HCT116 (cell line): ENCODE measurements around the gene ST6GALNAC5. TPM values are rescaled to one million over a fixed set of nuclear protein-coding genes. Genes with fewer than 3 reads are reported as not detected.

Source experiments
- ATAC-seq: fragments of 200-7000 bp; cut with Tn5 transposase; 2 replicates; pipeline ENCODE4 v1.9.1; 2020; ENCODE audit warnings: mild to moderate bottlenecking, moderate library complexity
- BruUV-seq: library from RNA; stranded (reverse); fragments of 400-500 nt; replicated peaks from 2 replicates; lab custom pipeline; 2021; lab: Mats Ljungman, UMichigan
- CTCF ChIA-PET: fragments of 300-600 bp; sonication (Branson Sonifier 250); formaldehyde crosslinking; loops from one replicate; lab custom pipeline; 2021; ENCODE audit warnings: antibody characterized with exemption; lab: Charles Lee
- POLR2A ChIA-PET: fragments of 300-600, 350-600 bp; sonication (Branson Sonifier 250); formaldehyde crosslinking; loops from one replicate; lab custom pipeline; 2021; ENCODE audit warnings: antibody characterized with exemption; lab: Charles Lee
- RAD21 ChIA-PET, 2 experiments: fragments of 300-600 bp; sonication (Branson Sonifier 250); formaldehyde crosslinking; loops; one replicate each; lab custom pipeline; 2023; ENCODE audit warnings: low total read pairs in 2 of 2; ENCODE audit not compliant: uncharacterized antibody in 2 of 2, unreplicated experiment in 2 of 2, low non-redundant PET in 1 of 2; lab: Charles Lee
- DNase-seq: peaks from one replicate; pipeline ENCODE4 v3.0.0-alpha.2; 2010; ENCODE audit warnings: low read depth, low spot score
- H2AFZ ChIP-seq: fragments of 200-600 bp; shearing (Covaris generic), sonication (generic); 2 replicates; pipeline ENCODE4 v1.6.1; 2017; ENCODE audit warnings: low read depth, mixed run types, mixed read lengths, antibody characterized with exemption, low read length; ENCODE audit not compliant: poor library complexity, severe bottlenecking
- H3K27ac ChIP-seq: 2 replicates; pipeline ENCODE4 v1.5.1; 2012; ENCODE audit warnings: low read depth, low read length
- H3K27me3 ChIP-seq: fragments of 200-600 bp; sonication (generic); 2 replicates; pipeline ENCODE4 v1.6.1; 2016; ENCODE audit warnings: mixed run types, low read length, mixed read lengths; ENCODE audit not compliant: insufficient read depth
- H3K36me3 ChIP-seq, 2 experiments: fragments of 200-500 bp in 1 of 2; fragments of 200-600 bp in 1 of 2; sonication (Bioruptor generic) in 1 of 2; sonication (generic) in 1 of 2; 2 replicates each; pipeline versions ENCODE4 v1.5.1 to v1.6.1; 2014 to 2016; ENCODE audit warnings: low read length in 2 of 2, inconsistent platforms in 1 of 2, mixed read lengths in 1 of 2, mixed run types in 1 of 2; ENCODE audit not compliant: insufficient read depth in 2 of 2, control insufficient read depth in 1 of 2
- H3K4me1 ChIP-seq, 2 experiments: fragments of 200-600 bp in 1 of 2; sonication (generic) in 1 of 2; 2 replicates each; pipeline versions ENCODE4 v1.5.1 to v1.6.1; 2012 to 2017; ENCODE audit warnings: low read length in 2 of 2, inconsistent platforms in 1 of 2, mild to moderate bottlenecking in 1 of 2, mixed read lengths in 1 of 2, mixed run types in 1 of 2, moderate library complexity in 1 of 2; ENCODE audit not compliant: insufficient read depth in 2 of 2, control insufficient read depth in 1 of 2
- H3K4me2 ChIP-seq: fragments of 200-600 bp; sonication (generic); 2 replicates; pipeline ENCODE4 v1.6.1; 2017; ENCODE audit warnings: mixed run types, low read length, mixed read lengths
- H3K4me3 ChIP-seq, 2 experiments: fragments of 200-600 bp in 1 of 2; sonication (generic) in 1 of 2; replicated peaks in 1 of 2; 2 replicates each; pipeline ENCODE4 v1.5.1; 2011 to 2016; ENCODE audit warnings: low read length in 2 of 2, control low read depth in 1 of 2, low read depth in 1 of 2, mild to moderate bottlenecking in 1 of 2, mixed read lengths in 1 of 2, mixed run types in 1 of 2
- H3K79me2 ChIP-seq: fragments of 200-600 bp; sonication (generic); 2 replicates; pipeline ENCODE4 v1.6.1; 2017; ENCODE audit warnings: mild to moderate bottlenecking, mixed run types, low read length, moderate library complexity, mixed read lengths; ENCODE audit not compliant: insufficient read depth
- H3K9ac ChIP-seq: fragments of 200-600 bp; sonication (generic); 2 replicates; pipeline ENCODE4 v1.6.1; 2016; ENCODE audit warnings: low read length, mixed read lengths
- H3K9me2 ChIP-seq: fragments of 200-600 bp; sonication (generic), shearing (Covaris generic); 2 replicates; pipeline ENCODE4 v1.6.1; 2017; ENCODE audit warnings: mixed run types, mild to moderate bottlenecking, moderate library complexity; ENCODE audit not compliant: insufficient read depth
- H3K9me3 ChIP-seq, 2 experiments: fragments of 200-500 bp in 1 of 2; fragments of 200-600 bp in 1 of 2; sonication (Bioruptor generic) in 1 of 2; sonication (generic) in 1 of 2; 2 replicates each; pipeline ENCODE4 v1.6.1; 2014 to 2017; ENCODE audit warnings: low read length in 2 of 2, mixed read lengths in 2 of 2, inconsistent platforms in 1 of 2, low read depth in 1 of 2, mild to moderate bottlenecking in 1 of 2, mixed run types in 1 of 2, moderate library complexity in 1 of 2; ENCODE audit not compliant: control insufficient read depth in 1 of 2, insufficient read depth in 1 of 2
- H4K20me1 ChIP-seq: fragments of 200-600 bp; sonication (generic), shearing (Covaris generic); 2 replicates; pipeline ENCODE4 v1.6.1; 2017; ENCODE audit warnings: mixed run types, mild to moderate bottlenecking, moderate library complexity; ENCODE audit not compliant: insufficient read depth
- CBX3 ChIP-seq: IDR thresholded peaks from 2 replicates; pipeline ENCODE4 v1.6.1; 2012; ENCODE audit warnings: low read depth
- EGR1 ChIP-seq: IDR thresholded peaks from 2 replicates; pipeline ENCODE4 v1.6.1; 2012; ENCODE audit warnings: low read depth
- ELF1 ChIP-seq: IDR thresholded peaks from 2 replicates; pipeline ENCODE4 v1.6.1; 2012; ENCODE audit warnings: low read depth, borderline replicate concordance
- EZH2phosphoT487 ChIP-seq: fragments of 200-600 bp; IDR thresholded peaks from 2 replicates; pipeline ENCODE4 v1.6.1; 2018; ENCODE audit warnings: antibody characterized with exemption, borderline replicate concordance
- FOSL1 ChIP-seq: IDR thresholded peaks from 2 replicates; pipeline ENCODE4 v1.6.1; 2012; ENCODE audit warnings: low read depth
- JUND ChIP-seq: IDR thresholded peaks from 2 replicates; pipeline ENCODE4 v1.6.1; 2012
- POLR2A ChIP-seq: IDR thresholded peaks from 2 replicates; pipeline ENCODE4 v1.7.0; 2011; ENCODE audit warnings: borderline replicate concordance; ENCODE audit not compliant: insufficient read depth, insufficient read length; ENCODE audit errors: extremely low read depth
- RAD21 ChIP-seq: IDR thresholded peaks from 2 replicates; pipeline ENCODE4 v1.6.1; 2012; ENCODE audit warnings: low read depth, mild to moderate bottlenecking
- SP1 ChIP-seq: IDR thresholded peaks from 2 replicates; pipeline ENCODE4 v1.6.1; 2012; ENCODE audit warnings: low read depth
- TCF7L2 ChIP-seq: IDR thresholded peaks from 2 replicates; pipeline ENCODE4 v1.7.0; 2011; ENCODE audit warnings: borderline replicate concordance, inconsistent platforms; ENCODE audit not compliant: insufficient read depth, insufficient read length; ENCODE audit errors: extremely low read depth
- YY1 ChIP-seq: IDR thresholded peaks from 2 replicates; pipeline ENCODE4 v1.6.1; 2011; ENCODE audit warnings: low read length, low read depth, moderate library complexity, mild to moderate bottlenecking; ENCODE audit not compliant: insufficient replicate concordance; ENCODE audit errors: extremely low read depth
- ZNF274 ChIP-seq: fragments of 200-500 bp; sonication (Bioruptor generic); IDR thresholded peaks from 2 replicates; pipeline ENCODE4 v1.6.1; 2014; ENCODE audit warnings: mild to moderate bottlenecking, low read depth, low read length, inconsistent platforms
- intact Hi-C: fragments of 100-400 bp; cut with micrococcal nuclease; formaldehyde crosslinking; loops from 2 replicates; pipeline ENCODE4 v1.10.0; 2022
- total RNA-seq: library from RNA; stranded (reverse); gene quantifications from one replicate; pipeline ENCODE4 v1.2.1, GENCODE V29; 2021; ENCODE audit not compliant: unreplicated experiment
- TF ChIP-seq, protein P1 (sequence below): IDR thresholded peaks from 2 replicates; pipeline ENCODE4 v1.6.1; 2012
- TF ChIP-seq, protein P2 (sequence below): IDR thresholded peaks from 2 replicates; pipeline ENCODE4 v1.6.1; 2012; ENCODE audit warnings: low read depth
- TF ChIP-seq, protein P3 (sequence below): IDR thresholded peaks from 2 replicates; pipeline ENCODE4 v1.6.1; 2012
- TF ChIP-seq, protein P4 (sequence below), 3 experiments: fragments of 200-600 bp in 1 of 3; sonication (generic) in 1 of 3; IDR thresholded peaks in 2 of 3; conservative IDR thresholded peaks in 1 of 3; 2 replicates each; pipeline ENCODE4 v1.5.1; 2012 to 2017; ENCODE audit warnings: low read depth in 2 of 3, low read length in 2 of 3, antibody characterized with exemption in 1 of 3, borderline replicate concordance in 1 of 3, control low read depth in 1 of 3, mild to moderate bottlenecking in 1 of 3, mixed read lengths in 1 of 3, mixed run types in 1 of 3, moderate library complexity in 1 of 3; ENCODE audit not compliant: insufficient read depth in 1 of 3
- TF ChIP-seq, protein P5 (sequence below): IDR thresholded peaks from 2 replicates; pipeline ENCODE4 v1.6.1; 2011; ENCODE audit warnings: mild to moderate bottlenecking, low read length, moderate library complexity; ENCODE audit not compliant: insufficient replicate concordance; ENCODE audit errors: extremely low read depth

The ST6GALNAC5 gene
- total RNA-seq, 1 experiment from 2014 or later = 1.2 TPM

DNA sequence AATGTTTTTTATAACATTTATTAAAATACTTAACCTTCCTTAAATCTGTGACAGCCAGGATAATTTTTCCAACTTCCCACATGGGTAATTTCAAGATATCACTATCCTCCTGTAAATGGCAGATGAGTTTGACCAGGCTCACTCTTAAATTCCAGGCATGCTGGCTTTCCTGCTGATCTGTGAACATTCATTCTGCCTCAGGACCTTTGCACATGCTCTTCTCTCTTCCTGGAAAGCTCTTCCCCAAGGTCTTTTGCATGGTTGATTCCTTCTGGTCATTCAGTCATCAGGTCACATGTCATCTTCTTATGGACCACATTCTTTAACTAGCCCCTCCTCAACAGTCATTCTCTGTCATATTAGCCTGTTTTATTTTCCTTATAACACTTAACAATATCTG lies 5.7 kb downstream of the ST6GALNAC5 start:
- no peak overlapping the region for H3K4me2 ChIP-seq
- DNase-seq (no peak), ATAC-seq (no peak)
- ChIA-PET POLR2A (no interaction called here), RAD21 (no interaction called here), CTCF (no interaction called here)
- no peak overlapping the region for H2AFZ ChIP-seq
- BruUV-seq = no TSS peak
- H3K27ac ChIP-seq = no peak overlapping the region
- no peaks in the 10 kb centered on the region for H3K79me2 ChIP-seq
- H3K27me3 ChIP-seq = no peaks in the 10 kb centered on the region
- no peaks in the 10 kb centered on the region for H3K36me3 ChIP-seq
- H4K20me1 ChIP-seq = no peaks in the 10 kb centered on the region
- intact Hi-C loops = no loop called here
- H3K4me1 ChIP-seq = no peaks in the 10 kb centered on the region
- no peaks in the 10 kb centered on the region for H3K9me2 ChIP-seq
- H3K9me3 ChIP-seq = no peaks in the 10 kb centered on the region
- no peak for TF ChIP-seq EZH2phosphoT487
- TF ChIP-seq JUND = no peak
- TF ChIP-seq POLR2A = no peak
- no peak for TF ChIP-seq CBX3
- TF ChIP-seq ELF1 = no peak
- no peak for TF ChIP-seq ZNF274
- no peak for TF ChIP-seq RAD21
- no peak for TF ChIP-seq FOSL1
- TF ChIP-seq, protein P1, sequence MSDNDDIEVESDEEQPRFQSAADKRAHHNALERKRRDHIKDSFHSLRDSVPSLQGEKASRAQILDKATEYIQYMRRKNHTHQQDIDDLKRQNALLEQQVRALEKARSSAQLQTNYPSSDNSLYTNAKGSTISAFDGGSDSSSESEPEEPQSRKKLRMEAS = no peak
- TF ChIP-seq, protein P2, sequence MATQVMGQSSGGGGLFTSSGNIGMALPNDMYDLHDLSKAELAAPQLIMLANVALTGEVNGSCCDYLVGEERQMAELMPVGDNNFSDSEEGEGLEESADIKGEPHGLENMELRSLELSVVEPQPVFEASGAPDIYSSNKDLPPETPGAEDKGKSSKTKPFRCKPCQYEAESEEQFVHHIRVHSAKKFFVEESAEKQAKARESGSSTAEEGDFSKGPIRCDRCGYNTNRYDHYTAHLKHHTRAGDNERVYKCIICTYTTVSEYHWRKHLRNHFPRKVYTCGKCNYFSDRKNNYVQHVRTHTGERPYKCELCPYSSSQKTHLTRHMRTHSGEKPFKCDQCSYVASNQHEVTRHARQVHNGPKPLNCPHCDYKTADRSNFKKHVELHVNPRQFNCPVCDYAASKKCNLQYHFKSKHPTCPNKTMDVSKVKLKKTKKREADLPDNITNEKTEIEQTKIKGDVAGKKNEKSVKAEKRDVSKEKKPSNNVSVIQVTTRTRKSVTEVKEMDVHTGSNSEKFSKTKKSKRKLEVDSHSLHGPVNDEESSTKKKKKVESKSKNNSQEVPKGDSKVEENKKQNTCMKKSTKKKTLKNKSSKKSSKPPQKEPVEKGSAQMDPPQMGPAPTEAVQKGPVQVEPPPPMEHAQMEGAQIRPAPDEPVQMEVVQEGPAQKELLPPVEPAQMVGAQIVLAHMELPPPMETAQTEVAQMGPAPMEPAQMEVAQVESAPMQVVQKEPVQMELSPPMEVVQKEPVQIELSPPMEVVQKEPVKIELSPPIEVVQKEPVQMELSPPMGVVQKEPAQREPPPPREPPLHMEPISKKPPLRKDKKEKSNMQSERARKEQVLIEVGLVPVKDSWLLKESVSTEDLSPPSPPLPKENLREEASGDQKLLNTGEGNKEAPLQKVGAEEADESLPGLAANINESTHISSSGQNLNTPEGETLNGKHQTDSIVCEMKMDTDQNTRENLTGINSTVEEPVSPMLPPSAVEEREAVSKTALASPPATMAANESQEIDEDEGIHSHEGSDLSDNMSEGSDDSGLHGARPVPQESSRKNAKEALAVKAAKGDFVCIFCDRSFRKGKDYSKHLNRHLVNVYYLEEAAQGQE = no peak
- no peak for TF ChIP-seq YY1
- no peak for TF ChIP-seq EGR1
- TF ChIP-seq, protein P3, sequence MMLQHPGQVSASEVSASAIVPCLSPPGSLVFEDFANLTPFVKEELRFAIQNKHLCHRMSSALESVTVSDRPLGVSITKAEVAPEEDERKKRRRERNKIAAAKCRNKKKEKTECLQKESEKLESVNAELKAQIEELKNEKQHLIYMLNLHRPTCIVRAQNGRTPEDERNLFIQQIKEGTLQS = no peak
- TF ChIP-seq SP1 = no peak
- TF ChIP-seq, protein P4, sequence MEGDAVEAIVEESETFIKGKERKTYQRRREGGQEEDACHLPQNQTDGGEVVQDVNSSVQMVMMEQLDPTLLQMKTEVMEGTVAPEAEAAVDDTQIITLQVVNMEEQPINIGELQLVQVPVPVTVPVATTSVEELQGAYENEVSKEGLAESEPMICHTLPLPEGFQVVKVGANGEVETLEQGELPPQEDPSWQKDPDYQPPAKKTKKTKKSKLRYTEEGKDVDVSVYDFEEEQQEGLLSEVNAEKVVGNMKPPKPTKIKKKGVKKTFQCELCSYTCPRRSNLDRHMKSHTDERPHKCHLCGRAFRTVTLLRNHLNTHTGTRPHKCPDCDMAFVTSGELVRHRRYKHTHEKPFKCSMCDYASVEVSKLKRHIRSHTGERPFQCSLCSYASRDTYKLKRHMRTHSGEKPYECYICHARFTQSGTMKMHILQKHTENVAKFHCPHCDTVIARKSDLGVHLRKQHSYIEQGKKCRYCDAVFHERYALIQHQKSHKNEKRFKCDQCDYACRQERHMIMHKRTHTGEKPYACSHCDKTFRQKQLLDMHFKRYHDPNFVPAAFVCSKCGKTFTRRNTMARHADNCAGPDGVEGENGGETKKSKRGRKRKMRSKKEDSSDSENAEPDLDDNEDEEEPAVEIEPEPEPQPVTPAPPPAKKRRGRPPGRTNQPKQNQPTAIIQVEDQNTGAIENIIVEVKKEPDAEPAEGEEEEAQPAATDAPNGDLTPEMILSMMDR (IDR thresholded peaks at IDR 0.05 in 2 of 3, conservative IDR thresholded peaks at IDR 0.05 in 1 of 3; ENCODE audit: borderline replicate concordance in 1 of 3, insufficient read depth in 1 of 3, low read depth in 2 of 3, low read length in 2 of 3) = no peak
- TF ChIP-seq, protein P5, sequence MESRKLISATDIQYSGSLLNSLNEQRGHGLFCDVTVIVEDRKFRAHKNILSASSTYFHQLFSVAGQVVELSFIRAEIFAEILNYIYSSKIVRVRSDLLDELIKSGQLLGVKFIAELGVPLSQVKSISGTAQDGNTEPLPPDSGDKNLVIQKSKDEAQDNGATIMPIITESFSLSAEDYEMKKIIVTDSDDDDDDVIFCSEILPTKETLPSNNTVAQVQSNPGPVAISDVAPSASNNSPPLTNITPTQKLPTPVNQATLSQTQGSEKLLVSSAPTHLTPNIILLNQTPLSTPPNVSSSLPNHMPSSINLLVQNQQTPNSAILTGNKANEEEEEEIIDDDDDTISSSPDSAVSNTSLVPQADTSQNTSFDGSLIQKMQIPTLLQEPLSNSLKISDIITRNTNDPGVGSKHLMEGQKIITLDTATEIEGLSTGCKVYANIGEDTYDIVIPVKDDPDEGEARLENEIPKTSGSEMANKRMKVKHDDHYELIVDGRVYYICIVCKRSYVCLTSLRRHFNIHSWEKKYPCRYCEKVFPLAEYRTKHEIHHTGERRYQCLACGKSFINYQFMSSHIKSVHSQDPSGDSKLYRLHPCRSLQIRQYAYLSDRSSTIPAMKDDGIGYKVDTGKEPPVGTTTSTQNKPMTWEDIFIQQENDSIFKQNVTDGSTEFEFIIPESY = no peak
- no peak for TF ChIP-seq TCF7L2
- H3K9ac ChIP-seq = no peak overlapping the region
- no peak overlapping the region for H3K4me3 ChIP-seq
